HG02981 (cell line): ENCODE measurements around the gene CXorf65.

Experiments
- ATAC-seq: cut with Tn5 transposase; IDR thresholded peaks from one replicate; pipeline ENCODE4 v1.9.1; 2021; ENCODE audit warnings: mild to moderate bottlenecking, moderate library complexity; ENCODE audit not compliant: unreplicated experiment

Gene CXorf65

GRCh38 chrX:71068044-71068918 lies 38.3 kb downstream of the CXorf65 start, which contains the start of gene SNX12:
Gene SNX12, minus strand, starts transcription at chrX:71068334. Its CDS starts 28 bp downstream, at chrX:71068306.
- ATAC-seq, result peak; percentile 95

GRCh38 chrX:71067712-71068043 lies 38.9 kb downstream of the CXorf65 start:
- ATAC-seq, result no peak

DNA sequence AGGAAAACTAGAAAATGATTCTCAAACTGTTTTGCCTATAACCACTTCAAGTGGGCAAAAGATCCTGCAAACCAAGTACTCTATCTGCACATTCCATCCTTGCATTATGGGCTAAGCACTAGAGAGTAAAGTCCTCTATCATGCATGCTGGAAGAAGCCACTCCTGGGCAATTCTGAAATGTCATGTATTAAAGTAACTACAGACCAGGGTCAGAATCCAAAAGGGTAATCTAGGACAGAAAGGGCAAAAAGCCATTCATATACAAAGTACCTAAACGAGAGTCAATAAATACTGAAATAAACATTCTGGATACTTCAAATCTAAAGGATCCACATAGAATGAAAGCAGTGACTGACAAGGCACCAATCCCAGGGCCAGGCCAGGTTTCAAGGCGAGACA lies 39.5 kb downstream of the CXorf65 start:
- no peak for ATAC-seq

DNA sequence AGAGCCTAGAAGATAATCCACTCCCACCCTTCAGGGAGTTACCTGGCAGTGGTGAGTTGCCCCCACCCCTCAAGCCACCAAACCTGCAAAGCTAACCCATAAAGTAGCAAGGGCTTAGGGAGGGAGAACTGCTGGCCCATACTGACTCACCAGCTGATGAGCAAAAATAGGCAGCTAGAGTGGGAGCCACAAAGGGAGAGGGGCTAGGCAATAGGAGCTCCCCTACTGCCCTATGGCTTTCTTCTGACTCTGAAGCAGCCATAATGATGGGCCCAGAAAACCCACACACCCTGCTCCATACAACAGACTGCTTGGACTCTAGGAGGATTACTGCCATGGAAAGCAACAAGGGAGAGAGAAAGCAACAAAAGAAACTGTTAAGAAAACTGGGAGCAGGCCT lies 46.4 kb downstream of the CXorf65 start:
- no peak for ATAC-seq

DNA sequence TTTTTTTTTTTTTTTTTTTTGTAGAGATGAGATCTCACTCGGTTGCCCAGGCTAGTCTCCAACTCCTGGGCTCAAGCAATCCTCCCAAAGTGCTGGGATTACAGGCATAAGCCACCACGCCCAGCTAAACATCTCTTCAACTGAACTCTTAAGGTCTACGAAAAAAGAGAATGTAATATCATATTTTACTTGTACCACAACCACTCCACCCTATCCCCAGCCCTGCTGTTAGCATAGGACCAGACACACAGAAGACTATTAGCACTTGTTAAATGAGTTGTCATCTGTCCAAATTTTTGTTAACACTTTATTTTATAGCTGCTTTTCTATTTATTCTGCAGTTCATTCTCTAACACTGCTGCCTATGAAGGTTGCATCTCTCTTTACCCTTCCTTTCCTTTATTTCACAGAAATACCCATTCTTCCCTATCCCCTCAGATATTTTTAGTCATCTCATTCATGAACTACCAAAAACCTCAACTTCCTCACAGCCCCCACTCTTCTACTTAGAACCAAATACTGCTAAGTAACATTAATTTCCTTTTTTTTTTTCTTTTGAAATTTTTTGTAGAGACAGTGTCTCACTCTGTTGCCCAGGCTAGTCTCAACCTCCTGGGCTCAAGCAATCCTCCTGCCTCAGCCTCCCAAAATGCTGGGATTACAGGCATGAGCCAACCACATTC lies 48.6 kb downstream of the CXorf65 start:
- ATAC-seq, result no peak

GRCh38 chrX:71056867-71057266 lies 49.7 kb downstream of the CXorf65 start:
- no peak for ATAC-seq
